Measurements from ENCODE around the gene ZBTB7C. TPM values are rescaled to one million over a fixed set of nuclear protein-coding genes. Genes with fewer than 3 reads are reported as not detected.

ZBTB7C gene
- total RNA-seq, 2 donors from 2014 or later = 11.0 to 14.8 TPM

GRCh38 chr18:48397021-48397420 lies 12.2 kb downstream of the ZBTB7C start:
- no peak for DNase-seq (ENCODE audit: low spot score)
- intact Hi-C loops (cut with DNase I) = loop anchor here in 1 of 2 donors (10.0 kb wide), 1 partner anchor 232 kb away; no protein-coding TSS in a partner anchor

DNA sequence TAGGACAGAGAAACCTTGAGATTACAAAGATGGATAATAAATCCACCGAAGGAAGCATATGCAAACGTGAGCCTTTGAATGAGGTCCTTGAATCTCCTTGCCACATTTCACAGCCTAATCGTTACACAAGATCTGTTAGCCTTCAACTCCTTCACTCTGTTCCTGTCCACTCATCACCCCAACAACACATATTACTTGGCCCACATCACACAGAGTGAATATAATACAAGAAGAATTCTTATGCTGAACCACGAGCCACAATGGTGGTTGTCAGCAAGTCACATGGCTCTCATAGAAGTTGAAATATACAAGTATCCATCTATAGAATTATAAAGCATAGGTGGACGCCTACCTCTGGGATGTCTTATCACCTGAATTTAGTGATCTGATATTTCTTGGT lies 12.6 kb downstream of the ZBTB7C start:
- intact Hi-C loops (cut with DNase I) = loop anchor here in 1 of 2 donors (10.0 kb wide), 1 partner anchor 232 kb away; no protein-coding TSS in a partner anchor
- no peak for DNase-seq (ENCODE audit: low spot score)

DNA sequence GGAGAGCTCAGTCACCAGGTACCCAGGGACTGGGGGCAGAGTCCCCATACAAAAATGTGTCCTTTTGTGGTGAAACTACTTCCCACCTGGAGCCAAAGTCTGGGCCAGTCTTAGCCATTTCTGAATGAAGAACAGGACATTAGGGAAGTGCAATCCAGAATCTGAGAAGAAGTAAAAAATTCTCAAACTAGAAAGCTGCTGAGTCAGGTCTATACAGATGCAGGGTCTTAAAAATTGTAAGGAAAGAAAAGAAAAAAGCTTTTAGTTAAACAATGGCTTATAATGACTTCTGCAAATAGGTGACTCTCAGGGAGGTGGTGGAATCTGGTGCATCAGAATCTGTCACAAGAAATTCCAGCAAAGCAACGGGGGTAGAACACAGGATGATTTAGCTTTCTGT lies 13.5 kb downstream of the ZBTB7C start:
- intact Hi-C loops (cut with DNase I) = loop anchor here in 1 of 2 donors (10.0 kb wide), 1 partner anchor 231 kb away; no protein-coding TSS in a partner anchor
- no peak for DNase-seq (ENCODE audit: low spot score)

- no peak for DNase-seq (ENCODE audit: low spot score)
- intact Hi-C loops (cut with DNase I) = loop anchor here in 1 of 2 donors (10.0 kb wide), 1 partner anchor 229 kb away; no protein-coding TSS in a partner anchor
These were observed 15.0 kb downstream of the ZBTB7C start for GRCh38 chr18:48394176-48394575.

GRCh38 chr18:48393776-48394175 lies 15.4 kb downstream of the ZBTB7C start:
- no peak for DNase-seq (ENCODE audit: low spot score)
- intact Hi-C loops (cut with DNase I) = loop anchor here in 1 of 2 donors (10.0 kb wide), 1 partner anchor 229 kb away; no protein-coding TSS in a partner anchor

DNA sequence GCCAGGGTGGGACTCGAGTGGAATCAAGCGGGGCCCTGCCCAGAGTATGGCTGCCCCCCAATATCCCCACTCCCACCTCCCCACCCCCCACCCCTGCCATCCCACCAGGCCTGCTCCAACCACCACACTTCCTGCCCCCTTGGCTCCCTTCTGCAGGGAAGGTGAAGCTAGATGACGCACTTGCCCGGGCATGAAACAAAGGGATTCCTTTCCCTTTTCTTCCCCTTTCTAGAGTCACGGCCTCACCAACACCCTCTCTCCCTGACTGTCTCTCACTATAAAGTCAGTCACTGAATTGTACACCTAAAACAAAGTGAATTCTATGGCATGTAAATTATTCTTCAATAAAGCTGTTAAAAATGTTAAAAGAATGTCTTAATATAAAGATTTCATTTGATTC lies 16.0 kb downstream of the ZBTB7C start:
- DNase-seq (ENCODE audit: low spot score) = no peak
- intact Hi-C loops (cut with DNase I) = loop anchor here in 1 of 2 donors (10.0 kb wide), 1 partner anchor 228 kb away; no protein-coding TSS in a partner anchor

- intact Hi-C loops (cut with DNase I) = loop anchor here in 1 of 2 donors (10.0 kb wide), 1 partner anchor 227 kb away; no protein-coding TSS in a partner anchor
- no peak for DNase-seq (ENCODE audit: low spot score)
These were observed 16.9 kb downstream of the ZBTB7C start for GRCh38 chr18:48392268-48392667.

DNA sequence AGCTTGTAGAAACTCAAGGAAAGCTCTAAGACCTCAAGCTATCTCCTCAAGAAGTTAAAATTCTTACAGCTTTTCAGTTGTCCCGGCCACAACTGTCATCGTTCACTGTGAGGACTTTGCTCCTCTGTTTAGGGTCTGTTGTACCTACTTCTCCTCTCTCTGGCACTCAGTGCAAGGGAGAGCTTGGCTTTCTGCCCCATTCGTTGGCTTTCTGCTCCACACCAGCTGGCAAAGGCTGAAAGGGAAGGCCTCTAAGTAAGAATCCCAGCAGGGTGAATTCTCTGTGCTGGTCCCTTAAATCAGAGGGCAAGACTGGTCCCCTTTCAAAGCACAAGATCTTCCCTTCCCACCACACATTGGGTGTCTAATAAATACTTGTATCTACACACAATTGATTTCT lies 17.3 kb downstream of the ZBTB7C start:
- no peak for DNase-seq (ENCODE audit: low spot score)
- intact Hi-C loops (cut with DNase I) = loop anchor here in 1 of 2 donors (10.0 kb wide), 1 partner anchor 227 kb away; no protein-coding TSS in a partner anchor

DNA sequence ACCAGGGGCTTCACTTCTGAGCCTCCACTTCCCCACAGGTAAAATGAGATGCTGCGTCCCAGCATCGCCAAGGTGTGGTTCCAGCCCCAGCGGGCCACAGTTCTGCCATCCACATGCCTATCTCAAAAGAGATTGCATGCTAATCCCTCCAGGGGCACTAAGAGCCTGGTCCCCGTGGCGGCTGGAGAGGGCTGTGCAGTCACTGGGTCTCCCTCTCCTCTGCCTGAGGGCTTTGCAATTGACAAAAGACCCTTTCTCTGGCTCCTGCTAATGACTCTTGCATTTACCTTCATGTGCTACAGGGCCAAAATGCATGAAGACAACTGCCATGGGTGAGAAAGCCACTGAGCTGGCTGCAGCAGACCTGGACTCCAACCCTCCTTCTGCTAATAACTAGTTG lies 18.5 kb downstream of the ZBTB7C start:
- intact Hi-C loops (cut with DNase I) = loop anchor here in 1 of 2 donors (10.0 kb wide), 1 partner anchor 226 kb away; no protein-coding TSS in a partner anchor
- no peak for DNase-seq (ENCODE audit: low spot score)

DNA sequence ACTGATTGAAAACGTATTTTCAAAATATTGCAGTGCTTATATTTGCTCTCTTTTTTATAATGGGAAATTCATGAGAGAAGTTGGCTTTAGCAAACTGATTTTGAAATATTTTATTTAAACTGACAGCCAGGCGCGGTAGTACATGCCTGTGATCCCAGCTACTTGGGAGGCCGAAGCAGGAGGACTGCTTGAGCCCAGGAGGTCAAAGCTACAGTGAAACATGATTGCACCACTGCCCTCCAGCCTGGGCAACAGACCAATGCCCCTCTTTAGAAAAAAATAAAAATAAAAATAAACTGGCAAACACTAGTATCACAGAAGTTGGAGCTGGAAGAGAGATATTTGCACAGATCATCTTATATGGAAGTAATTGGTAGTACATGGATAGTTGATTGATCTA lies 20.7 kb downstream of the ZBTB7C start:
- intact Hi-C loops (cut with DNase I) = no loop called here
- no peak for DNase-seq (ENCODE audit: low spot score)

GRCh38 chr18:48387300-48387699 lies 21.9 kb downstream of the ZBTB7C start:
- intact Hi-C loops (cut with DNase I) = no loop called here
- no peak for DNase-seq (ENCODE audit: low spot score)

DNA sequence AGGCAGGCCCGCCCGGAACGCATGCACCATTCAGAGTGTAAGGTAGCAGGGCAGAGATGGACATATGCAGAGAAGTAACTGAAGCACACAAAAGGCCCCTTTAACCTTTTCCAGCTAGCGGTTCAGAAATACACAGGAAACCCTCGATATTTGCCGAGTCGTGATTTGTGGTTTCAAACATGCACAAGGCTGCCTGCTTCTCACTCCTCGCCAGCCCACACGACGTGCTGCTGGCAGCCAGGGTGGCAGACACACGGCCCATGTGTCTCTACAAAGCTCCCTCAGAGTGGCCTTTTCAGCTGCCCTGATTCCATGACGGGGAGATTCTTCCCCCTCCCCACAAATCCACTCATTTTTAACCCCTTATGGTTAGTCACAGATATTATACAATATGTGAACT lies 23.6 kb downstream of the ZBTB7C start:
- intact Hi-C loops (cut with DNase I) = no loop called here
- DNase-seq (ENCODE audit: low spot score) = no peak

GRCh38 chr18:48376934-48377333 lies 32.2 kb downstream of the ZBTB7C start:
- intact Hi-C loops (cut with DNase I) = no loop called here
- no peak for DNase-seq (ENCODE audit: low spot score)

DNA sequence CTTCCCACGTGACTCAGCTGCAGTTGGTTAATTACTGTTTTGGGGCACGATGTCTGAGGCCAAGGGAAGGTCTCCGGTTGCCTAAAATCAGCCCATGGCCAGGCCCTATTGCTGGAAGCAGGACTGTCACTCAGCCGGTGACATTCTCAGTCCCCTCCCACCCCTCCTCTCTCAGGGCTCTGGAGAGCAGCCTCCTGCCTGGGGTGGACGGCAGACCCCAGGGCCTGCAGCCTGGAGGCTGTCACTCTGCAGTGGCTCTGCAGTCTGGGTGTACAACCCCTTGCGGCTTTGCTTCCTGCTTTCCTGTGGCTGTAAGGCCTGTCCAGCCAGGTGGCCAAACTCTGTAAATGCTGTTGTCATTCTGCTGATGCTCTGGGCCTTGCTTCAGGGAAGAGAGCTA lies 32.8 kb downstream of the ZBTB7C start:
- no peak for DNase-seq (ENCODE audit: low spot score)
- intact Hi-C loops (cut with DNase I) = no loop called here

DNA sequence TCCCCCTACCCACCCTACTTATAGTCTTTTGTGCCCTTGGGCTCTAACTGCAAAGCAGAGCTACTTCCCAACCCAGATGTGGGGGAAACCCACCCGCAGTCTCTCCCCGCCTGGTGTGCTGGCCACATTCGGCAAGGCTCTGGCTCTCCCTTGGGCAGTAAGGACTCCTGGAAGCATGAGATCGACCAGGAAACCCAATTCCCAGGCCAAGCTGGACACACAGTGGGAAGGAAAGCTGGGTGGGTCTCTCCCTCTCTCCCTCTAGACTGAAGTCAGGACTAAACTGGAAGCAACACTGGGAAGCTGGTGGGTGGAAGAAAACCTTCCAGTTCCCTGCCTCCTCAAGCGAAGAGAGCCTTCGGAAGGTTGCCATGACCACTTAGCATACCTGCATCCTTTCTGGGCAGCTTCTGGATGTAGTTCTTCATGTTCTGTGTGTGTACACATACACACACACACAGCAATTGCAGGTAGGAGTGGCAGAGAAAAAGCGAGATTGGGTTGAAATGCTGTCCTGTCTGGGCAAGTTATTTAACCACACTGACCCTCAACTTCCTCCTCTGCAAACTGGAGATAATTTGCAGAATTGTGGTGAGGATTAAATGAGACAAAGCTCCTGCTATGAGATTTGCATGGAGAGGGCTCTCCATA lies 33.9 kb downstream of the ZBTB7C start:
- DNase-seq (ENCODE audit: low spot score) = no peak
- intact Hi-C loops (cut with DNase I) = no loop called here

- DNase-seq (ENCODE audit: low spot score) = no peak
- intact Hi-C loops (cut with DNase I) = no loop called here
These were observed 34.6 kb downstream of the ZBTB7C start for GRCh38 chr18:48374423-48375149.

- no peak for DNase-seq (ENCODE audit: low spot score)
- intact Hi-C loops (cut with DNase I) = no loop called here
These were observed 37.2 kb downstream of the ZBTB7C start for GRCh38 chr18:48371854-48372602.

DNA sequence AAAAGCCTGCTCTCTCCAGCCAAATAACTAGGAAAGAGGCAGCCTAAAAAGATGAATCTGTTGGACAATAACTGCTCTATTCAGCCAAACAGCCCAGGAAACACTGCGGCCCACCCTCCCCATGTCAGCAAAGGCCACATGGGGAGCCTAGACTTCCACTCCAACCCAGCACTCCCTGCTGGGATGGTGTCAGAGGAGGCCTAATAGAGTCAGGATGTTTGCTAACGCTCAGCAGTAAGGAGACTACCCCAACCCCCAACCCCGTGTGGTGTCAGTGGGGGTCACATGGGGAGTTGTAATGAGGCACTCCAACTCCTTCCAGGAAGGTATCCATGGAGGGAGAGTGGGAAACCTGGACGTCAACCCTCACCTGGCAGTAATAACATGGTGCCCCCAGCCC lies 41.6 kb downstream of the ZBTB7C start:
- no peak for DNase-seq (ENCODE audit: low spot score)
- intact Hi-C loops (cut with DNase I) = no loop called here

GRCh38 chr18:48365965-48366364 lies 43.2 kb downstream of the ZBTB7C start:
- DNase-seq (ENCODE audit: low spot score) = no peak
- intact Hi-C loops (cut with DNase I) = no loop called here

DNA sequence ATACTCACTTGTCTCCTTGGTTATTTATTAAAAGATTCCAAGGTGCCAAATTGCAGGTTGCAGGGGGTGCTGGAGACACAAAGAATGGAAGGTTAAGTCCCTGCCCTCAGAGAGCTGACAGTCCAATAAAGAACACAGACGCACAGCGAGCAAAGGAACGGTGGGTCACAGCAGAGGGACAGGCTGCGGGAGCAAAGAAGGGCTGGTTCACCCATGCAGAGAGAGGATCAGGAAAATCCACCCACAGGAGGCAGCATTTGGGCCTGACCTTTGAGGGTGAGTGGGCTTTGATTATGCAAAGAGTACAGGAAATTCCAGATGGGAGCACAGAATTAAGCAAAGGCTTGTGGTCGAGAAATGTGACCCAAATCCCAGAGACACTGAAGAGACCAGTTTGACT lies 45.0 kb downstream of the ZBTB7C start:
- DNase-seq (ENCODE audit: low spot score) = no peak
- intact Hi-C loops (cut with DNase I) = no loop called here

Data from posterior vena cava (tissue), 2 donors.